GM18498 (cell line): Measurements from ENCODE around the gene ANKMY1.

ENCODE experiments used
- ATAC-seq: cut with Tn5 transposase; IDR thresholded peaks from one replicate; pipeline ENCODE4 v1.9.1; 2021; ENCODE audit warnings: mild to moderate bottlenecking, moderate library complexity; ENCODE audit not compliant: unreplicated experiment

The ANKMY1 gene

DNA sequence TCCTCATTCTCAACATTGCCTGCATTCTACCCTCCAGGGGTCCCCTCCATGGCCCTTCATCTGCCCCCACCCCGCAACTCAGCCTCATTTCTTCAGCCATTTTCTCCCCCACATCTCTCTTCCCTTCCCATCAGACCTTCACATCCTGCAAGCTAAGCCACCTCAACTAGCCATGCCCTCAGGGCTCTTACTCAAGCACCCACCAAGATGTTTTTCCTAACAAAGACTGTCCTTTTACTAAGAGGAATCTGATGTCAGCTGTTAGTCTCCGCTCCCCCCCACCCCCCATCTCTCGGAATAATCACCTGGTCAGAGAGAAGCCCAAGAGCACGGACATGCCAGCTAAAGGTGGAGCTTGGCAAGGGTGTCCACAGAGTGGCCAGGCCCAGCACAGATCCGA, 24.0 kb upstream of the ANKMY1 start:
- ATAC-seq, result no peak

DNA sequence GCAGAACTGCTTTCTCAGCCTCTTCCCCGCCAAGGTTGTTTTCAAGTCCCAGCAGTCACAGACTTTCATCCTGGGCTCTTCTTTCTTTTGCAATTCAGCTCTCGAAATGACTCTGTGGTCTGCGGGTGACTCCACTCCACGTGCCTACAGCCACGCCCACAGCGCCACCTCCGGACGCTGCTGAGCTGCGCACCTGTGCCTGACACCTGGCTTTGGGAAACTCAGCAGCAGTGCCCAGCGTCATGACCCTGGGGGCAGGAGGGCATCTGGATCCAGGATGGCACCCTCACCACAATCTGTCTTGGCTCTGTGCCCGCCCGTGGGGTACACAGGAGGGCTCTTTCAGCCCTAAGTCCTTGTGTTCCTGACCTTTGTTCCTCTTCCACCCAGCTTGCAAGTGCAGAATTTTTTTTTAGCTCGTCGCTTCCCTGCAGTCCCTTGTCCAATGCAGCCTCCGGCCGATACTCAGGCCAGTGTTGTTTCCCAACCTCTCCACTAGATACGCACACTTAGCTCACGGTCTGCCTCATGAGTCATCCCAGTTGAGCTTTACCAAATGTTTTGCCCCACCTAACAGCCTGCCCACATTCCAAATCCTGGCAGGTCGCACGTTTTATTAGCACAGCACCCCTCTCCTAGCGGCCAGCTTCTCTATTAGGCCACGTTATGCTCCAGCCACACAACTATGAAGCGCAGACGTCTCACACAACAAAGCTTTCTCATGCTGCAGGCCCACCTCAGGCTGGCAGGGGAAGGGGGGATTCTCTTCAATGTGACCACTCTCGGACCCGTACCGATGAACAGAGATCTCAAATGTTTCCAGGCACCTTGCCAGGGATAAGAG, 22.2 kb upstream of the ANKMY1 start:
- ATAC-seq, result no peak

DNA sequence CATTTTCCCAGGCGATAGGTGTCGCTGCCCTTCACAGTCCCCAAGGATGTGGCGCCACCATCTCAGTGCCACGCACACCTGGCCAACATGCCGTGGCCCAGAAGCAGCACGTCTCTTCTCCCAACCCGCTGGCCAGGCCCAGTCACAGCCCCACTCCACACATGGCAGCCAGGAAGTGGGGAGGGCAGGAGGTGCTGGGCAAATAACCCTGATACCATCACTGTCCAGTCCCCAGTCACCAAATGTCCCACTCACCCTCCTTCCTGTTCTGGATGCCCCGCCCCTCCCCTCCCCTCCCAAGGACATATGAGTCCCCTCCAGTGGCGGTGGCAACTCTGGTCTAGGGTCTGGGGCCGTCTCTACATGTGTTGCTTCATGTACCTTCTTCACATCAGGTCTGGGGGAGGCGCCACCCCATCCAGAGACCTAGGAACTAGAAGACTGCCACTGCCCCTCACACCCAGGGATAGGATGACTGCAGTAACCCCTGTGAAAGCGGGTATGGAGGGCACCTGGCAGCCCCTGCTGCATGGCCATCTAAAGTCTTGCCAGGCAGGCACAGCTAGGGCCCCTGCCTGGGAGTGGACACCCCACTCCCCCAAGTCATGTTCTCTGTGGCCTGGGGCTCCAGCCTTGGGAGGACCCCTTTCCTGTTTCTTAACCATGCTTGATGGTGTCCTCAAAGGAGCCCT, 21.4 kb upstream of the ANKMY1 start:
- ATAC-seq, result no peak

- ATAC-seq, result no peak
Observed at GRCh38 chr2:240578488-240578887, 20.7 kb upstream of the ANKMY1 start.

GRCh38 chr2:240578110-240578450, 20.3 kb upstream of the ANKMY1 start:
- ATAC-seq, result no peak

- no peak for ATAC-seq
Observed at GRCh38 chr2:240577281-240578109, 19.7 kb upstream of the ANKMY1 start.

GRCh38 chr2:240576436-240577205, 18.8 kb upstream of the ANKMY1 start:
- no peak for ATAC-seq

- ATAC-seq, result no peak
Observed at GRCh38 chr2:240576036-240576435, 18.2 kb upstream of the ANKMY1 start.

GRCh38 chr2:240575101-240575965, 17.5 kb upstream of the ANKMY1 start:
- ATAC-seq, result no peak

DNA sequence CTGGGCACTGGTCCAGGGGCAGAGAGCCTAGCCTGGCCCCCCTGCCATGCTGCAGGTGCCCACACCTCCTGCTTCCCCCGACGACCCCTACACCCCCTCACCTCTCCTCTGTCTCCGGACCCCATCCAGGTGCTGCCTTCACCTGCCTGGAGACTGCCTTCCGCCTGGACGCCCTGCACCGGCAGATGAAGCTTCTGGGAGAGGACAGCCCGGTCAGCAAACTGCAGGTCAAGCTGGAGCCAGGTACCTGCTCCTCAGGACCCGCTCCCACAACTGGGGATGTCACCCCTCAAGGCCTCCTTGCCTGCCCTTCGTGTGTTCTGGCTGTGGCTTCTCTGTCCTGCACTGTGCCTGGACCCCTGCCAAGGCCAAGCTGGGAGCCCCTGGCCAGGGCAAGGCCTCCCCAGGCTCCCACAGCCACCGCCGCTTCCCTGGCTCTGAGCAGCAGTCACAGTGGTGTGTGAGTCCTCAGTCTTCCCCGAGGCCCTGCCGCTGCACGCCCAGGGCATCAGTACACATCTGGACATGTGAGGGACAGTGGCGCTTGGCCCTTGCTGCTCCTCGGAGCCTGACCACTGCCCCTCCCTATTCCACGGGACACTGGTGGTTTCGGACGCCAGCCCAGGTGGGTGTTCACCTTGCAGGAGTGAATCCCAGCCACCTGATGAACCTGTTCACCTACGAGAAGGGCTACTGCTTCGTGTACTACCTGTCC, 16.8 kb upstream of the ANKMY1 start:
- ATAC-seq, result no peak

- ATAC-seq, result no peak
Observed at GRCh38 chr2:240573516-240574385, 16.0 kb upstream of the ANKMY1 start.

- no peak for ATAC-seq
Observed at GRCh38 chr2:240573071-240573515, 15.3 kb upstream of the ANKMY1 start.

DNA sequence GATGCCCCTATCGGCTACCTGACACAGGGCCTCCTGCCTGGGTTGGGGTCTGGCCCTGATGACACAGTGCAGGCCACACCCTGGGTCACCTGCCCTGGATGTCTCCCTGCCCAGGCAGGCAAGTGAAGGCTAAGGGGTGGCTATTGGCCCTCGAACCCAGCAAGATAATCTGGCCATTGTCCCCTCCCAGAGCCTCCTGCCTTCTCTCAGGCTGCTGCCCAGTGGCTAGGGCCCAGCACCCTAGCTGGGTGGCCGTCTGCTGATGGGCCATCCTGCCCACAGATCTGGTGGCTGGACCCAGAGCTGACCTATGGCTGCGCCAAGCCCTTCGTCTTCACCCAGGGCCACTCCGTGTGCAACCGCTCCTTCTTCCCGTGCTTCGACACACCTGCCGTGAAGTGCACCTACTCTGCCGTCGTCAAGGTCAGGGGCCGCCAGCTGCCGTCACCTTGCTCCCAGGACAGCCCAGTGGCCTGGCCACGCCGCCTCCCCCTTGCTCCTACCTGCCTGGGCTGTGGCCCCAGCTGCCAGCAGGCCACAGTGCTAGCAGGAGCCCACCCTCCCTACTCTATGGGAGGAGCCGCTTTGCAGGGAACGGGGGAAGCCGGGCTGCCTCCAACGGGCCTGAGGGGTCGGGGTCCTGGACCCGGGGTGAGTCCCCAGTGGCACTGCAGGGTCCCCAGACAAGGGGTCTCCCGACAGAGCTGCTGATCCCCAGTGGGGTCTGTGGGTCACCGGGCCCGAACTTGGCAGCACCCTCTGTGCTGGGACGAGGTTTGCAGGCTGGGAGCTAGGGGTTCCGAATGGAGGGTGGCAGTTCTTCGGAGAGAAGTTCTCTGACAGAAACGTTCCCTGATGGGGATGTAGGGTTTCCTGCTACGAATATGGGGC, 14.6 kb upstream of the ANKMY1 start:
- ATAC-seq, result no peak

- no peak for ATAC-seq
Observed at GRCh38 chr2:240571314-240571973, 13.7 kb upstream of the ANKMY1 start.

GRCh38 chr2:240570531-240571313, 12.9 kb upstream of the ANKMY1 start:
- no peak for ATAC-seq

- no peak for ATAC-seq
Observed at GRCh38 chr2:240569998-240570530, 12.3 kb upstream of the ANKMY1 start.
